Coronary artery (tissue), 2 donors: Measurements from ENCODE around the gene ANAPC16.

Experiments
- DNase-seq: peaks from one replicate; pipeline ENCODE4 v3.0.0-alpha.2; 2017; ENCODE audit warnings: low spot score
- H3K27ac ChIP-seq, 2 donors: fragments of 200-600 bp; sonication (generic); one replicate each; pipeline ENCODE4 v1.5.1; 2016 to 2019
- H3K4me3 ChIP-seq: fragments of 200-600 bp; sonication (generic); 2 replicates; pipeline ENCODE4 v1.5.1; 2016; ENCODE audit warnings: mild to moderate bottlenecking, moderate library complexity
- TF ChIP-seq, protein P1 (sequence below): fragments of 200-600 bp; sonication (generic); IDR thresholded peaks from one replicate; pipeline ENCODE4 v1.5.1; 2019; ENCODE audit warnings: antibody characterized with exemption

The ANAPC16 gene

DNA sequence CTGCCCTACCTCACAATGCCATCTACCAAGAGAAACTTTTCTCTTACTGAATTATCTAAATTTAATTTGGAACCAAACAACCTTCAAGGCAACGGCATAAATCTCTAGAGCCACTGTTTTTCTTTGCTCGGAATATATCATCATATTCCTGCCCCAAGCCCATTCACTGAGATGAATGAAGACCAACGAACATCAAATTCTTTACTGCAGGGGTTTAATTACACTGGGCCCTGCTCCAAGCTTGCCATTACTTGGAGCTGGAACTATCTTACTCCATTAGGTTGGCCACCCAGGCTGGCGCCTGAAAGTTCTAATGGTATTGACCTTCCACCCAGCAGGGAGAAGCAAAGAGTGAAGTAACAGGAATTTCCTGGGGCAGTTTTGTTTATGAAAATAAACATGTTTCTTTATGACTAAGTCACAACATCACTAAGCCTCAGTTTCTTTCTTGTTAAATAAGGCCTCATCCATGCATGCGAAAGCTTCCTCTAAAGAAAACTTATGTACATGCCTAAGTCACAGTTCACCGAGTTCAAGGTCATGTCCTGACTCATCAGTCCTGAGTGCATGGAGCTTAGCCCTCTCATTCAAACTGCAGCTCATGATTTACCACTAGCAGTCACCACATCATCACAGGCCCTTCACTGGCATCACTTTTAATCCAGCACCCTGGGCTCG is 42.1 kb upstream of the ANAPC16 start:
- Histone ChIP-seq H3K27ac (no peak overlapping the region), H3K4me3 (no peak overlapping the region)
- no peak for DNase-seq
- TF ChIP-seq, protein P1, sequence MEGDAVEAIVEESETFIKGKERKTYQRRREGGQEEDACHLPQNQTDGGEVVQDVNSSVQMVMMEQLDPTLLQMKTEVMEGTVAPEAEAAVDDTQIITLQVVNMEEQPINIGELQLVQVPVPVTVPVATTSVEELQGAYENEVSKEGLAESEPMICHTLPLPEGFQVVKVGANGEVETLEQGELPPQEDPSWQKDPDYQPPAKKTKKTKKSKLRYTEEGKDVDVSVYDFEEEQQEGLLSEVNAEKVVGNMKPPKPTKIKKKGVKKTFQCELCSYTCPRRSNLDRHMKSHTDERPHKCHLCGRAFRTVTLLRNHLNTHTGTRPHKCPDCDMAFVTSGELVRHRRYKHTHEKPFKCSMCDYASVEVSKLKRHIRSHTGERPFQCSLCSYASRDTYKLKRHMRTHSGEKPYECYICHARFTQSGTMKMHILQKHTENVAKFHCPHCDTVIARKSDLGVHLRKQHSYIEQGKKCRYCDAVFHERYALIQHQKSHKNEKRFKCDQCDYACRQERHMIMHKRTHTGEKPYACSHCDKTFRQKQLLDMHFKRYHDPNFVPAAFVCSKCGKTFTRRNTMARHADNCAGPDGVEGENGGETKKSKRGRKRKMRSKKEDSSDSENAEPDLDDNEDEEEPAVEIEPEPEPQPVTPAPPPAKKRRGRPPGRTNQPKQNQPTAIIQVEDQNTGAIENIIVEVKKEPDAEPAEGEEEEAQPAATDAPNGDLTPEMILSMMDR: no peak

DNA sequence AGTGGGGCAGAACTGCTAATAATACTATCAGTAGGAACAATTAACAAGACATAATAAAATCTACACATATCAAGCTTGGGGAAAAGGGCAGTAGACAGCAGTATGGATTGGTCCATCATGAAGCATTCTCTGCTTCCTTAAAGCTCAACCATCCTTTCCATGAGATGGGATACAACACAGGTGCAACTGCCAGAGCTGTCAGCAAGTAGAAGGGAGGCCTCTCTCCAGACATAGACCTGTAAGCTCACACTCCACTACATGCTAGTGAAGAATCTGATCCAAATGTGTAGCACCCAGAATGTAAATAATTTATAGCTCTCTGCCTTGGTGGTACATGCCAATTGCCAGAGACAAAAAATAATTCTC is 41.5 kb upstream of the ANAPC16 start:
- H3K4me3 ChIP-seq: no peak overlapping the region
- no peak overlapping the region for H3K27ac ChIP-seq
- TF ChIP-seq, protein P1: no peak
- DNase-seq: no peak

DNA sequence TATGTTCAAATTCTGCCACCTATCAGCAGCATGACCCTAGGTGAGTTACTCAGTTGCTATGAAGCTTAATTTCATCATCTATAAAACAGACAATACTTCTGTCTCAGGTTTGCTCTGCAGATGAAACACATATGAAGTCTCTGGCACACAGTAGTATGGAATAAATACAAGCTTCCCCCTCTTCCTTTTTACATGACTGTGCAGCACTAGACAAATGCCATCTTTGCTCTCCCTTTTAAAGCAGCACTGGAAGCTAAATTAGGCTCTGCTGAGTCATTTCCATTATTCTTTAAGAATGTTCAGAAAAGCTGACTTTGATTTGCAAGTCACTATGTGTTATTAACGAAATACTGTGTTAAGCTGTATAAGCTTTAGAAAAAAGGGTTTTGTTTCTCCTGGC is 40.7 kb upstream of the ANAPC16 start:
- TF ChIP-seq, protein P1: no peak
- Histone ChIP-seq H3K27ac (no peak overlapping the region), H3K4me3 (no peak overlapping the region)
- no peak for DNase-seq

DNA sequence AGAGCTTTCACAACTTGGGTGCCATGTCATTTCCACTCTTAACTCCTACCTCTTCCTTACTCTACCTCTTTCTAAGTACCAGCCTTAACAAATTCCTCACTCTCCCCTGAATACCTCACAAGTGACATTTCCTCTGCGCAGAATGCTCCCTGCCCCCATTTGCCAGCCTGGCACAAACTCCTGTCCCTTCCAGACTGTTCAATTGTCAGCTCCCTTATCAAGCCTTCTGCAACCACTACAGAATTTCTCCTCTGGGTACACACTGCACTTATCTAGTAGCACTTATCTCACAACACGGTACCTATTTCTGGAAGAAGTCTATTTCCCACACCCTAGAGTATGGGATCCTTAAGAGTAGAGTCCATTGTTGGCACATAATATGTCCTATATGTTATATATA is 39.1 kb upstream of the ANAPC16 start:
- H3K27ac ChIP-seq: no peak overlapping the region
- TF ChIP-seq, protein P1: no peak
- no peak overlapping the region for H3K4me3 ChIP-seq
- DNase-seq: no peak

DNA sequence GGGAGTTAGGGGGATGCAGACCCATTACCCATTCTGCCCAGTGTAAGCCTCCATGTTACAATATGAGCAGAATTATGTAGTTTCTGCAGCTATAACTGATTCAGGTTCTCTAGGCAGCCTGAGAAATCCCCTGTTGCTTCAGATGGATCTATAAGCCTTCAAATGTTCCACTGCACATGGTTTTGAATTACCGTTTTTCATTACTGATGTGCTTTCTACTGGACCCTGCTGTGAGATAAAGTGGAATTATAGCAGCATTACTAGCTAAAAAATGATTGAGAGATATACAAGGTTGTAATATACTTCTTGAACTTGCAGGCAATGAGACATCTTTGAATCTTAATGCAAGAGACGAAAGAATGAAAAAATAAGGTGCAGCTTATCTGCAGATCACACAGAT is 38.4 kb upstream of the ANAPC16 start:
- TF ChIP-seq, protein P1: no peak
- Histone ChIP-seq H3K4me3 (no peak overlapping the region), H3K27ac (no peak overlapping the region)
- DNase-seq: no peak

DNA sequence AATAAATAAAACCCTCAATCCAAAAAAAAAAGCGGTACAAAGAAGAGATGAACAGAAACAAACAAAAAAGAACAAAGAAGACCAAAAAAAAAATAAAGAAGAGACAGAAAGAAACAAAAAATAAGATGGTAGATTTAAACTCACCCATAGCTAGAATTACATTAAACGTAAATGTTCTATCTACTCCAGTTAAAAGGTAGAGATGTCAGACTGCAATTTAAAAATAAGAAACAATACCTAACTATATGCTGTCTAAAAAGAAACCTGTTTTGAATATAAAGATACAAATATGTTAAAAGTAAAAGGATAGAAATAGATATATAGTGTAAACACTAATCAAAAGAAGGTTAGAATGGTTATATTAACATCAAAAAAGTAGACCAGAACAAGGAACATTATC is 31.7 kb upstream of the ANAPC16 start:
- TF ChIP-seq, protein P1: no peak
- Histone ChIP-seq H3K4me3 (no peak overlapping the region), H3K27ac (no peak overlapping the region)
- DNase-seq: no peak

DNA sequence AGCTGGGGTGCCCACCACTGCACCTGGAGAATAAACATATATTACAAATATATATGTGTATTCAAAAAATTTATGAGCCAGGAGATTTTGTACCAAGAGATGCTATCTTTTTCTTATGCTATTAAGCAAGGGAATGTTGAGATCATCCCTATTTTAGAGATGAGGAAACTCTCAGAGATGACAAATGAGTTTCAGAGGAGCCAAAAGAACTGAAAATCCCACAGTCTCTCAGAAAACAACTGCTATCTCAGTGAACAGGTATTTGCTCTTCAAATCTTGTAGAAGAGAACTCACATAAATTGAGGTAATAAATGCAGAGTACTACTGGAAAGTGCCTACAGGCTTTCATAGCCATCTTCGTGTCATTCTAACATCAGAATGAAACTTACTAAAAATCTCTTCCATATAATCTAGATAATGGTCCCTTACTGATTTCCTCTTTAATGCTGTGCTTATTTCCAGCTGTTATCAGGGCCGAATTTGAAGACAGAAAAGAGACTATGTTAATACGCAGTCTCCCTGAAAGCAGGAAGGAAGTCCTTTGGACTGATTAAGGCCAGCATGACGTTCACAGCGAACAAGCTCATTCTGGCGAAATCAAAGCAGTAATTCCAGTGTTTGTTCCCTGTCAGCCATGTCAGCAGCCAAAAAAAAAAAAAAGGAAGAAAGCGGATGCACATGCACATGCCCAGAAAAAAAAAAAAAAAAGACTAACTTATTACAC is 29.4 kb upstream of the ANAPC16 start:
- TF ChIP-seq, protein P1: no peak
- Histone ChIP-seq H3K4me3 (peak overlapping the region; percentile 19), H3K27ac (peak overlapping the region; percentile 42 to 86)
- DNase-seq: no peak
